Bronchial epithelial cell (primary cell): Measurements from ENCODE around the gene SUPT3H. TPM values are rescaled to one million over a fixed set of nuclear protein-coding genes. Genes with fewer than 3 reads are reported as not detected.
A peak's percentile ranks its signal among the peaks of the same experiment; 100 is the strongest.

Experiments used
- DNase-seq: peaks from one replicate; pipeline ENCODE4 v3.0.0-alpha.2; 2010; ENCODE audit warnings: low read depth
- FAIRE-seq: peaks from 2 replicates; lab custom pipeline; 2011; peaks lifted over from hg19 to GRCh38; lab: Jason Lieb, UNC
- H3K27me3 ChIP-seq: 2 replicates; pipeline ENCODE4 v1.5.1; 2011; ENCODE audit warnings: low read length; ENCODE audit not compliant: control insufficient read depth, insufficient read depth
- H3K36me3 ChIP-seq: 2 replicates; pipeline ENCODE4 v1.5.1; 2011; ENCODE audit warnings: low read length; ENCODE audit not compliant: control insufficient read depth, insufficient read depth
- H3K4me3 ChIP-seq: 2 replicates; pipeline ENCODE4 v1.5.1; 2011; ENCODE audit warnings: mild to moderate bottlenecking, low read depth, low read length, control low read depth
- total RNA-seq: library from RNA; depleted of rRNA; stranded (reverse); fragments of >200 nt; gene quantifications from 2 replicates; pipeline ENCODE4 v1.2.1, GENCODE V29; 2014
- TF ChIP-seq, protein P1 (sequence below): IDR thresholded peaks from 2 replicates; pipeline ENCODE4 v1.5.1; 2011; ENCODE audit warnings: mild to moderate bottlenecking, moderate library complexity, low read length, control low read depth, inconsistent platforms; ENCODE audit not compliant: insufficient read depth, severe bottlenecking

The SUPT3H gene
- total RNA-seq, 1 donor from 2014 or later: 12.9 TPM

DNA sequence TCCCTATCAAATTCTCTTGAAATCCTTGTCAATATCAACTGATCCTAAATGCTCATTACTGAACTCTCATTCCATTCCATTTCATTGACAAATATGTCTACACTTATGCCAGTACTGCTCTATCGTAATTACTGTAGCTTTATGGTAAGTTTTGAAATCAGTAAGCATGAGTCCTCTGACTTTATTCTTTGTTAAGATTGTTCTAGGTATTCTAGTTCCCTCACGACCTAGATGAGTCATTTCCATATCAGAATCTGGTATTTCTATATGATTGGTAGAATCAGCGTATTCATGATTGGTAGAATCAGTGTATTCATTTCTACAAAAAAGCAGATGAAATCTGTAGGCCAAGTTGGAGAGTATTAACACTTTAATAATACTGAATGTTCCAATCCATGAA is 368.2 kb downstream of the SUPT3H start:
- DNase-seq: peak; percentile 8
- Histone ChIP-seq H3K36me3 (no peaks in the 10 kb centered on the region), H3K27me3 (no peaks in the 10 kb centered on the region), H3K4me3 (no peak overlapping the region)
- TF ChIP-seq, protein P1, sequence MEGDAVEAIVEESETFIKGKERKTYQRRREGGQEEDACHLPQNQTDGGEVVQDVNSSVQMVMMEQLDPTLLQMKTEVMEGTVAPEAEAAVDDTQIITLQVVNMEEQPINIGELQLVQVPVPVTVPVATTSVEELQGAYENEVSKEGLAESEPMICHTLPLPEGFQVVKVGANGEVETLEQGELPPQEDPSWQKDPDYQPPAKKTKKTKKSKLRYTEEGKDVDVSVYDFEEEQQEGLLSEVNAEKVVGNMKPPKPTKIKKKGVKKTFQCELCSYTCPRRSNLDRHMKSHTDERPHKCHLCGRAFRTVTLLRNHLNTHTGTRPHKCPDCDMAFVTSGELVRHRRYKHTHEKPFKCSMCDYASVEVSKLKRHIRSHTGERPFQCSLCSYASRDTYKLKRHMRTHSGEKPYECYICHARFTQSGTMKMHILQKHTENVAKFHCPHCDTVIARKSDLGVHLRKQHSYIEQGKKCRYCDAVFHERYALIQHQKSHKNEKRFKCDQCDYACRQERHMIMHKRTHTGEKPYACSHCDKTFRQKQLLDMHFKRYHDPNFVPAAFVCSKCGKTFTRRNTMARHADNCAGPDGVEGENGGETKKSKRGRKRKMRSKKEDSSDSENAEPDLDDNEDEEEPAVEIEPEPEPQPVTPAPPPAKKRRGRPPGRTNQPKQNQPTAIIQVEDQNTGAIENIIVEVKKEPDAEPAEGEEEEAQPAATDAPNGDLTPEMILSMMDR: no peak
- FAIRE-seq: no peak

GRCh38 chr6:45006893-45007292 is 370.8 kb downstream of the SUPT3H start:
- no peak for DNase-seq
- H3K36me3 ChIP-seq: no peaks in the 10 kb centered on the region
- H3K4me3 ChIP-seq: no peak overlapping the region
- H3K27me3 ChIP-seq: no peaks in the 10 kb centered on the region
- FAIRE-seq: no peak
- TF ChIP-seq, protein P1: no peak

DNA sequence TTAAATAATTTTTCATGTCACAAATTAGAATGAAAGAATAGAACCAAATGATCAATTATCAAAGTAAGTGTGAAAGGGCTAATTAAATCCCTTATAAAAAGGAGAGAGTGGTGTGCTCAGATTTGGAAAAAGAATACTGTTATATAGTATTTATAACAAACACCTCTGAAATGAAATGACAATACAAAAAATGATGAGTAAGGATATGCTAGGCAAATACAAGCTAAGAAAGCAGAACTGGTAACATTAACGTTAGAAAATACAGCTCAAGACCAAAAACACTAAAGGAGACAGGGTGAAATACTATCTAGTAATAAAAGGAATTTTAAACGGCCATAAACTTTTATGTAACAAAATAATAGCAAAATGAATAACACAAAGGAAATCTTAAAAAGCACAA is 373.8 kb downstream of the SUPT3H start:
- Histone ChIP-seq H3K27me3 (no peaks in the 10 kb centered on the region), H3K4me3 (no peak overlapping the region), H3K36me3 (no peaks in the 10 kb centered on the region)
- FAIRE-seq (no peak), DNase-seq (no peak)
- TF ChIP-seq, protein P1: no peak

DNA sequence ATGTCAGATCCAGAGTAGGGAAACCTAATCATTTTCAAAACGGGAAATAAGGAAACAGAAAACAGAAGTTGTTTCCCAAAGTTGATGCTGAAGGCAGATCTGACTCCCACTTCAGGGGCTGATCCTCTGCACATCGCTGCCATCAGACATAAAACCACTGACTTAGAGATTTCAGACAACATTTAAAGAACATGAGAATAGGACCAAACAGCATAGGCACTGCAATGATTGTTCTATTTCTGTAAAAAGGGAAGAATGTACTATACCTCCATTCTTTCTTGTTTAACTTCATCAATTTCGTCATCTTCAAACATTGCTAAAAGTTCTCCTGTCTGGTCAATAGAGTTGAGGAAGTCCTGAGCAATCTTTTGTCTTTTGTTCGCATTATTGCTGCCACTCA is 374.3 kb downstream of the SUPT3H start:
- H3K36me3 ChIP-seq: no peaks in the 10 kb centered on the region
- FAIRE-seq: no peak
- no peaks in the 10 kb centered on the region for H3K27me3 ChIP-seq
- H3K4me3 ChIP-seq: no peak overlapping the region
- TF ChIP-seq, protein P1: no peak
- DNase-seq: no peak

DNA sequence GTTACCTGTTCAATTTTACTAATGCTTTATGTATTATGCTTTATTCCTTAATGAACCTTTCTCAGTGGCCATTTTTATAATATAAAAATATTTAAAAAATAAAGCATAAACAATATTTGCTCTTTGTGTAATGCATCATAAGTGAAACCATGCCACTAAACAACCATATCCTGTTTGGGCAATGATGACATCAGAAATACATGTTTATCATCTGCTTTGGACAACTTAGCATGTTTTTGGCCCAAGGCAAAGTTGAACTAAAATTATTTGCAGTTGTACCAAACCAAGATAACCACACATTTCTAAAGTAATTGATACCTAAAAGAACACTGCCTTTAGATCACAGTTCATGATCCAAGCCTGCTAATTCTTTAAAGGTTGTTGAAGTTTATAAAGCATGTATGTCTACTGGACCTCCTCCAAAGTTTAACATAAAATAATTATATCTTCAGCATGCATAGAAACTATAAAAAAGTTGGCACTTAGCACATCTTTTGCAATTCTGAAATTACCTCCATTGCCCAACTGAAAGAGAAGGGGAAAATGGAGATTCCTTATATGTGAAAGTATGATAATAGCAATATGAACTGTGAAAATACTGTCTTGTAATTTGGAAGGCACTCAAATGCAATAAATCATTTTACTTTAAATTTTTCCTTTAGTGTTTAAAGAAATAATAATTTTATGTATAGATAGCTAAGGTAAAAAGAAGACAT is 375.2 kb downstream of the SUPT3H start:
- no peaks in the 10 kb centered on the region for H3K27me3 ChIP-seq
- peak; percentile 10 for DNase-seq
- TF ChIP-seq, protein P1: no peak
- no peaks in the 10 kb centered on the region for H3K36me3 ChIP-seq
- no peak for FAIRE-seq
- H3K4me3 ChIP-seq: no peak overlapping the region

GRCh38 chr6:45001663-45002062 is 376.1 kb downstream of the SUPT3H start:
- H3K27me3 ChIP-seq: no peaks in the 10 kb centered on the region
- FAIRE-seq: no peak
- TF ChIP-seq, protein P1: no peak
- no peak overlapping the region for H3K4me3 ChIP-seq
- H3K36me3 ChIP-seq: no peaks in the 10 kb centered on the region
- no peak for DNase-seq
